Stromal cell of bone marrow (primary cell): Measurements from ENCODE around the gene DLD.
A peak's percentile ranks its signal among the peaks of the same experiment; 100 is the strongest.
"Not testable (repeated sequence)": the region's sequence is repeated elsewhere in the genome, so short reads cannot be mapped to it uniquely, and the experiment has no call there.

Source experiments
- DNase-seq: peaks from one replicate; pipeline ENCODE4 v3.0.0-alpha.2; 2012; ENCODE audit warnings: low read depth

Gene DLD, protein sequence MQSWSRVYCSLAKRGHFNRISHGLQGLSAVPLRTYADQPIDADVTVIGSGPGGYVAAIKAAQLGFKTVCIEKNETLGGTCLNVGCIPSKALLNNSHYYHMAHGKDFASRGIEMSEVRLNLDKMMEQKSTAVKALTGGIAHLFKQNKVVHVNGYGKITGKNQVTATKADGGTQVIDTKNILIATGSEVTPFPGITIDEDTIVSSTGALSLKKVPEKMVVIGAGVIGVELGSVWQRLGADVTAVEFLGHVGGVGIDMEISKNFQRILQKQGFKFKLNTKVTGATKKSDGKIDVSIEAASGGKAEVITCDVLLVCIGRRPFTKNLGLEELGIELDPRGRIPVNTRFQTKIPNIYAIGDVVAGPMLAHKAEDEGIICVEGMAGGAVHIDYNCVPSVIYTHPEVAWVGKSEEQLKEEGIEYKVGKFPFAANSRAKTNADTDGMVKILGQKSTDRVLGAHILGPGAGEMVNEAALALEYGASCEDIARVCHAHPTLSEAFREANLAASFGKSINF

DNA sequence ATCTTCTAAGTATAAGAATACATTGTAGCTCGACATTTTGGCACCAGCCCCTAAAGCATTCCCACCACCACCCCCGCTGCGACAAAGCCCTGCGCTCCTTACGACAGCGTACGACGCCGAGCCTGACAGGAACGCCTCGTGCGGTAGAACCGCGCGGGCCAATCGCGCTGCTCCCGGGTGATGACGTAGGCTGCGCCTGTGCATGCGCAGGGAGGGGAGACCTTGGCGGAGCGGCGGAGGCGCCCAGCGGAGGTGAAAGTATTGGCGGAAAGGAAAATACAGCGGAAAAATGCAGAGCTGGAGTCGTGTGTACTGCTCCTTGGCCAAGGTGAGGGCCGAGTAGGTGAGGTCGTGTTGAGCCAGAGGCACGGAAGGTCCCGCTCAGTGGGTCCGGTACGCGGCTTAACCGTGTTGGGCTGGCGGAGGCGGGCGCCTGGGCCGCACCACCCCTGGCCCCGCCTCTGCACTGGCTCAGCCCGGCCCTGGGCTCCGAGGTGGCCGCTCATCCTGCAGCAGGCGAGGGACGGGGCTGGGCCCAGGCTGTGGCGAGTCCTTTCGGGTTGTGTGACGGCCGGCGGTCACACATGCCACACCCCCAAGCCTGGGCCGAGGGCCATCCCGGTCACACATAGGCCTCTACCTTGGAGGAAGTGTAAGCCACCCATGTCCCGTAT lies at the start of gene DLD:
Gene DLD (plus strand): TSS at position 222 of the 674 bp plus-strand sequence. CDS start 68 bp downstream, at position 290.
- peak; percentile 79 for DNase-seq

DNA sequence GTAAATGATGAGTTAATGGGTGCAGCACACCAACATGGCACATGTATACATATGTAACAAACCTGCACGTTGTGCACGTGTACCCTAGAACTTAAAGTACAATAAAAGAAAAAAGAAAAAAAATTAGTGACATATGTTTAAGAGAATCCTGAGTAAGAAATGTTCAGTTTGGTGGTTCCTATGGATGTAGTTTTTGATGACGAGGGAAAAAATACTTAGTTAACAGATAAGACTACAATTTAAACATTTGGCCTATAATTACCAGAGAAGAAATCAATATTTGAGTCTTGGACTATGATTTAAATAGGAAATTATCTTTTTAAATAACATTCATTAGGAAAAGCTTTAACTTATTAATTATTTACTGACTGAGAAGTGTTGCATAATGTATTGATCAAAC lies 48.8 kb upstream of the DLD start:
- DNase-seq: no peak

DNA sequence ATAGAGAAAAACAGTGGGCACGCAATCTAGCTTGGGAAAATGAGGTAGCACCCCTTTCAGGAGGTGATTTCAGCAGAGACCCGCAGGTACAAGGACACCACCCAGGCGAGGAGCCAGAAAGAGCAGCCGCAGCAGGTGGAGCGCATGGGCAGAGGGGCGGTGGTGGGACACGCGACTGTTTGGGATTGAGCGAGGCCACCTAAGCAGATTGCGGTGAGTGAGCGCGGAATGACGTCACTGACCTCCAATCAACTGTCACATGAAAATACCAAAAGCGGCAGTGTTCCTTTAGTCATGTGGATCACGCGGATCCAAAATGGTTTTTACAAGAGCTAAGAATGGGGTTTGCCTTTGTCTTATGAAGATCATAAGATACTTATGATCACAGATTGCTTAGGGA lies 47.8 kb upstream of the DLD start:
- no peak for DNase-seq

DNA sequence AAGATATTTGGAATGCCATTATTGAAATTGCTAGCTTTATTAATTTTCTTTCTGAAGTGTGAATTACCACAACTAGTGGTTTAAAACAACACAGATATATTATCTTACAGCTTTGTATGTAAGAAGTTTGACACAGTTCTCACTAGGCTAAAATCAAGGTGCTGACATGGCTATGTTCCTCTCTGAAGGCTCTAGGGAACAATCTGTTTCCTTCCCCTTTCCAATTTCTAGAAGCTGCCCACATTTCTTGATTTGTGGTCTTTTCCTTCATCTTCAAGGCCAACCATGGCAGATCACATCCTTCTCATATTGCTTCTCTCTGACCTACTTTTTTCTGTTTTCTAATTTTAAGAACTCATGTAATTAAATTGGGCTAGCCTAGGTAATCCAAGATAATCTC lies 44.7 kb upstream of the DLD start:
- DNase-seq: no peak

DNA sequence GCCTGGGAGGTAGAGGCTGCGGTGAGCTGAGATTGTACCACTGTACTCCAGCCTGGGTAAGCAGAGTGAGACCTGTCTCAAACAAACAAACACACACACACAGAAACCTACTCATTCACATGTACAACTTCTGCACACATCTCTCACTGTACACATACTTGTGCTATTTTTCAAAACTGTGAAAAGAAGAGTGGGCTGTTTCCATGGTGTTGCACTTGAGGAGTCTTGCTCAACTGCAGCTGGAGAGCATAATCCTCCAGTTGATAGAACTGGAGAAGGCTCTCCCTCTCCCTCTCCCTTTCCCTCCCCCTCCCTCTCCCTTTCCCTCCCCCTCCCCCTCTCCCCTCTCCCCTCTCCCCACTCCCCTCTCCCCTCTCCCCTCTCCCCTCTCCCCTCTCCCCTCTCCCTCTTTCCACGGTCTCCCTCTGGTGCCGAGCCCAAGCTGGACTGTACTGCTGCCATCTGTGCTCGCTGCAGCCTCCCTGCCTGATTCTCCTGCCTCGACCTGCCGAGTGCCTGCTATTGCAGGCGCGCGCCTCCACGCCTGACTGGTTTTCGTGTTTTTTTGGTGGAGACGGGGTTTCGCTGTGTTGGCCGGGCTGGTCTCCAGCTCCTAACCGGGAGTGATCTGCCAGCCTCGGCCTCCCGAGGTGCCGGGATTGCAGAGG lies 43.7 kb upstream of the DLD start:
- no peak for DNase-seq

DNA sequence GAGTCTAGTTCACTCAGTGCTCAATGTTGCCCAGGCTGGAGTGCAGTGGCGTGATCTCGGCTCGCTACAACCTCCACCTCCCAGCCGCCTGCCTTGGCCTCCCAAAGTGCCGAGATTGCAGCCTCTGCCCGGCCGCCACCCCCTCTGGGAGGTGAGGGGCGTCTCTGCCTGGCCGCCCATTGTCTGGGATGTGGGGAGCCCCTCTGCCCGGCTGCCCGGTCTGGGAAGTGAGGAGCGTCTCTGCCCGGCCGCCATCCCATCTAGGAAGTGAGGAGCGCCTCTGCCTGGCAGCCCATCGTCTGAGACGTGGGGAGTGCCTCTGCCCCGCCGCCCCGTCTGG lies 43.2 kb upstream of the DLD start:
- not testable (repeated sequence) for DNase-seq

DNA sequence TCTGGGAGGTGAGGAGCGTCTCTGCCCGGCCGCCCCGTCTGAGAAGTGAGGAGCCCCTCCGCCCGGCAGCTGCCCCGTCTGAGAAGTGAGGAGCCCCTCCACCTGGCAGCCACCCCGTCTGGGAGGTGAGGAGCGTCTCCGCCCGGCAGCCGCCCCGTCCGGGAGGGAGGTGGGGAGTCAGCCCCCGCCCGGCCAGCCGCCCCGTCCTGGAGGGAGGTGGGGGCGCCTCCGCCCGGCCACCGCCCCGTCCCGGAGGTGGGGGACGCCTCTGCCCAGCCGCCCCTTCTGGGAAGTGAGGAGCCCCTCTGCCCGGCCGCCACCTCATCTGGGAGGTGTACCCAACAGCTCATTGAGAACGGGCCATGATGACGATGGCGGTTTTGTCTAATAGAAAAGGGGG lies 42.8 kb upstream of the DLD start:
- DNase-seq: not testable (repeated sequence)

DNA sequence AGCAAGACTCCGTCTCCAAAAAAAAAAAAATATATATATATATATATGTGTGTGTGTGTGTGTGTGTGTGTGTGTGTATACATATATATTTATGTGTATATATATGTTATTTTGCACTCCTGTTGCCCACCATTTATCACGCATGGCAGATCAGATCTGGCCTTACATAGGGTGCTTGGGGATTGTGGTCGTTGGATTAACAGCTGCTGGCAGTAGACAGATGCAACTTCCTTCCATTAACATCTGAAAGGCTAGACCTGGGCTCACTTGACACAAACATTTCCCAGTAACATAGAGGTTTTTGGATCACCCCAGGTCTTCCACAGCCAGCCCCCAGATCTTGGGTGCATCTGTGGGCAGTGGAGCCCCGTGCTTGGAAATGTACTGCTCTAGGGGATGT lies 40.8 kb upstream of the DLD start:
- DNase-seq: no peak

DNA sequence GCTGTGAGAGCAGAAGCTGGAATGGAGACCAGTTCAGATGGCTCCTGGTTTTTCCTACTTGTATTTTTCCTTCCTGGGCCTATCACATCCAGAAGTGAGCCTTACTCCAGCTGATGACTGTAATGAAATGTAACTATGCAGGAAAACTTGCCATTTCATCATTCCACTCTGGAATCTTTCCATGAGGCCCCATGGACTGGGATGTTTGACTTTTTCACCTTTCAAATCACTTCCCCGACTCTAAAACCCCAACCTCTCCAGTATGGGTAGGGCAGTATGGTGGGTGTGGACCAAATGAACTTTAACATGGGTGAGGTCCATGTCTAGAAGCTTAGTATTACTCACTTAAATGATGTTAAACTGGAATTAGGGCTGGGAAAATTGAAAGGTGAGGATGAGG lies 40.3 kb upstream of the DLD start:
- DNase-seq: no peak

DNA sequence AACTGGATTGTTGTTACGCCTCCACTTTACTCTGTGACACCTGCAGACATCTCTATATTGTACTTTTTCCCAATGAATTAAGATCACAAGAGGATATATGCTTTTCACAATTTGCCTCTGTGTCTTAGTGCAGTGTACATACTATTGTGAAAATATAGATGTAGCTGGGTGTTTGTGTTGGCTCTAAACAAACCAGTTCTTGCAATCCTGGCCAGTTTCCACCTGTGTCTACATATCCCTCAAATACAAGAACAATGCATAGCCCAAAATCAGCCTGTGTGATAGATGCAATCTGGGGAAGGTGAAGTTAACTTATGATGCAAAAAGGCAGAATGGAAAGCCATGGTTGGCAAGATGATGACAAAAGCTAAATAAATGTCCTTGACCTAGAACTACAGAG lies 36.5 kb upstream of the DLD start:
- no peak for DNase-seq

DNA sequence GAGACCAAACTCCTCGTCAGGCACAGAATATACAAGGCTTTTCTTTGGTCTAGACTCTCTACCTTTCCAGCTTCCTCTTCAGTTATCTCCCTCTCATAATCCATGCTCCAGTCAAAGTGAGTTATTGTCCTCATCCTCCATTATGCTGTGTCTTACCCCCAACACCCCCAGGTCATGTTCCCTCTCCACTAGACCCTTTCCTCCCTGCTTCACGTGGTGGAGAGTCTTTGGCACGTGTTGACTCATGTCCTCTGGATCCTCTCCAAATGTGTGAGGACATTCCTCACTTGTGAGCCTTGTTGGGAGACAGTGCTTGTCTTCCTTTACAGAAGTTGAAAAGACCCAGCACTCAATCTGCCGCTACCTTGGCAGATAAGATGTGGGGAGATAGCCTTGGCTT lies 36.0 kb upstream of the DLD start:
- no peak for DNase-seq

DNA sequence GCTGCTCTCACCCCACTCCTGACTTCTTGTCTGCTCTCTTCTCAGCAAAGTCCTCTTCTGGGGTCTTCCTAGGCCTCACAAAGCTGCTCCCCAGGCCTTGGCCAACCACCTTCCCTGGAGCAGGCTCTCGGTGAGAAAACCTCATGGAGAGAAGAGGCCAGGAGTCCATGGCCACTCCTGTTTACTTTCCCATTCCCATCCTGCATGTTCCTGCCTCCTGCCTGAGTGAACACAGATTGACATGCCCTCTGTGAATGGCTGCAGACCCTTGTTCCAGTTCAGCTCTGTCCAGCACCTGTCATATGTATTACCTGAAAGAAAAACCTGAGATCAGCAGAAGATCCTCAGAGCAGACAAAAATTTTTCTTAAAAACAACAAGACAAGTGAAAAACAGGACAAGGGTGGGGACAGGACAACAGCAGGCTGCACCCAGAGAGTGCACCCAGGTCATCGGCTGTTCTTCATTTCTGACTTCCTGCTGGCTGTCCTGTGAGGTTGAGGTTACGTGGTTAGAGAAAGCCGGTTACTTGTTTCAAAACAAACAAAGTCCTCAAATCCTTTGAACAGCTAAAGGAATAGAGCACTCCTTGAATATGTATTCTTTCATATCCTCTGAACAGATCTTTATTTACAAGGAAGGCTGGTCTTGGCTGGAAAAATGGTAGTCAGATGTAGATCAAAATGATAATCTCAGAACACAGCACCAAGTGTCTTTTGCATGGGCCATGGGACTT lies 34.0 kb upstream of the DLD start:
- no peak for DNase-seq

DNA sequence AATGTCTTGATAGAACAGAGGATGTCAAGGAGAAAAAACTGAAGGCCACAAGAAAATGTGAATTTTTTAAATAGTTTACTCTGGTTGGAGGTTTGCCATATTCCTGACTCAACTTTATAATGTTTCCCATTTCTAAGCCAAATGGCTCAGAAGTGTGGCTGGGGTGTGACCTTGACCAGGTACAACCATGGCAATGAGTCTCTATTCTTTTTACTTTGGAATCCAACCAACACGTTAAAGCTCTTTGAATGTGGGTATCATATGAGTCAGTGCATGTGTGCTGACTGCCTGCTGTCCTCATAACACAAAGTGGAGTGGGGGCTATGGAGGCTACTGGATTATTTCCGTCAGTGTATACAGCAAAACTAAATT lies 33.5 kb upstream of the DLD start:
- DNase-seq: no peak

DNA sequence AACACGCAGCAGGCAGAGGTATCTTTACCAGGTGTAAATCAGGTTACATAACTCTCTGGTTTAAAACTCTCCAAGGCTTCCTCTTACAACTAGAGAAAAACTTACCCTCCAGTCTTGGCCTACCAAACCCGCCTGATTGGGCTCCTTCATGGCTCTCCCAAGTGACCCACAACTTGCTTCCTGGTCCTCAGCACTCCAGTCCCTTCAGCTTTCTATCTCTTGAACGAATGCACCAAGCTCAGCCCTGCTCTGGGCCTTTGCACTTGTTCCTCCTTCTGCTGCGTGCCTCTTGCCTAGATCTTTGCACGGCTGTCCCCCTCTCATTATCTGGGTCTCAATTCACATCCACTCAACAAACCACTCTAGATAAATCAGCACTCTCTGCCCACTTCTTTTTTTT lies 32.7 kb upstream of the DLD start:
- DNase-seq: no peak

DNA sequence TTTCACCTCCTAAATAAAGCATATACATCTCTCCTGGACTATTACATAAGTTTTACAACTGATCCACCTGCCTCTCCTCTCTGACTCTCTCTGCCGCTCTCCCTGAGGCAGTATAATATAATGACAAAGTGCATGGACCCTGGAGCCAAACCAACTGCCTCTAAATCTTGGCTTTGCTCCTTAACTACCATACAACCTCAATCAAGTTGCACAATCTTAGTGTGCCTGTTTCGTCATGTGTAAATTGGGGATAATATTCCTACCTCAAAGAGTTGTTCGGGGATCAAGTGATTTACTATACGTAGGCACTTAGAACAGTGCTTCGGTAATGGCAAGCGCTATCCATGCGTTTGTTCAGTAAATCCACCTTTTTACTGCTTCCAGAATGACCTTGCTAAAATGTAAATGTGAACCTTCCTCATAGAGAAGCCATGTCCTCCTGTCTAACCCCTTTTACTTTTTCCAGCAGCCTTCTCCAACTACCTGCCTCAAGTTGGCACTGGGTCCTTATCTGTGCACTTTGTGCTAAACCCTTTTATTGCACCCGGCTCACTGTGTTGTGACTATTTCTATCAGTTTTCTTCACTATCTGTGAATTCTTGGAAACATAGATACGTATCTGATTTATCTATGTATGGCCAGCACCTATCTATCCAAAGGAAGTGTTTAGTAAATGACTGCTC lies 30.6 kb upstream of the DLD start:
- DNase-seq: no peak

DNA sequence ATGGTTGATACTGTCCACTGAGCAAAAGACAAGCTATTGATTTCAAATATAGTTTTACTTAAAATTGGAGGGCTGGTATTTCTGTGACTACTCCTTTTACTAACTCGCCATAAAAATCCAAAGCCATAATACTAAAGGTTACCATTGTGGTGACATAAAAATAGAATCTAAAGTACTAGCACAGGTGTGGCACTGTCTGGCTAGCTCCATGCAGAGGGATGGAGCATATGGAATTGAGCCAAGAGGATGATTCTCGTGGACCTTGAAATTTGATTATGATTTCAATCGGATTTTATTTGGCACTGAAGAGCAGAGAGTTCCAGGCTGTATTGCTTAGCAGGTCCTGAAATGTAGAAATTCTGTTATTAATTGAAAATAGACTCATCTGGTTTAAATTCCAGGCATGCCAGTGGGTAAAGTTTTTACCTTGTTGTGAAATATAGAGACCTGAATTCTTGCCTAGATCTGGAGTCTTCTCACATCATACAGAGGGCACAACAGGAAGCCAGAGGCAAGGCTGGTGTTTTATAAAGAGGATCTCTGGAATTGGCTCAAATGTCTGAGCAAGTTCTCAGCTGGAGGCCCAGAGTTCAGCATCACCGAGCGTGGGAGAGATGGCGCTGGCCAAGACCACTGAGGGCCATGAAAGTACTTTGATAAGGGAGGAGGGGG lies 29.9 kb upstream of the DLD start:
- no peak for DNase-seq

DNA sequence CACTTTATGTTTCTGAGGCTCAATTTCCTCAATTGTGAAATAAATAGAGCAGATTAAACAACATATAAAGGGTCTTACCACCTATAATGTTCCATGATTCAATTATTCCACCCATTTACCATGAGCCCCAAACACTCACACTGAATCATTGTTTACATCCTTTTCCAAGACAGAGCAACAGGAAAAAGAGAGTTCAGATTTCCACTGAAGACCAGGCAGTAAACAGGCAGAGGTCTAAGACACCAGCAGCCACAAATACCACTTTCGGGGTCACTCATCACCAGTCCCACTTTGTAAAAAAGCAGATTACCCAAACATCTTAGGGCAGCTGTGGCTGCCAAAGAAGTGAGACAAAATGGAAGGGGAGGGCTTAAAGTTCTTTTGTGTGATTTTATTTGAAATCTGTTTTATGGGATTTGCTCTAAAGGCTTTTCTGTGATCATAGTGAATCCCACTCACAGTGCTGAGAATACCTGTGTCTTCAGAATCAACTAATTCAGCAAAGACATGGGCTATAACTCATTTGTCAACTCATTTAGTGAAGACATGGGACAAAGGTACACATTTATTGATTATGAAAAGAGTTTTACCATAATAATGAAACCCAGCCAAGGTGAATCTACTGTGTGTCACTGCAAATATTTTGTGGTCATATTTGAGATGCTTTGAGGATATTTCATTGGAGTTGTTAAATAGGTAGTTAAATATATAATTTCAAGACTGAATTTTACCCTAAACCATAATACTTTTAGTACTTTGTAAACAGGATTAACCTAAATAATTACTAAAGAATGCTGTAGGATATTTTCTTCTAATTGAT lies 24.8 kb upstream of the DLD start:
- no peak for DNase-seq

DNA sequence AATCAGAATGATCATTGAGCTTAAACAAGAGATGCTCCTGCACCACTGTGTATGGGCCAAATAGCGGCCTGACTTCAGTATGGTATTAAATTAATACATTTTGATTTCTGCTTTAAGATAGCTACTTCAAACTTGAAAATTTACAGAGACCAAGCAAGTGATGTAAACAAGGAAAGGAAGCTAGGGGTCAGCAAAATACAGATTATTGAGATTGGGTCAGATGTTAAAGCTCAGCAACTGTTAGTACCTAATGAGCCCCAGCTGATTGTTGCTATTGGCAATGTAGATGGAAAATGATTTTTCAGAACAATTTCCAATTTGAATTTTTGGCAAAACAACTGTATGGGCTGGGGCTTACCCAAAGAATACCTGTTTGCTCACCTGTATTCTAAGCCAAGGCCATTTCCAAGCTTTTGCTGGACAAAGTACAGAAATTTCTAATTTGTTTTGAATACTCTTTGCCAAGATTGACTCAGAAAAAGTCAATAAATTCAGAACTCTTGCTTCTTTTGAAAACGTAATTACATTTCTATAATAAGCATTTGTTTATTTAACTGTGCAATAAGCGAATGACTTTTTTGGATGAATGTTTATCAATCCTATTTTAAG lies 23.0 kb upstream of the DLD start:
- DNase-seq: no peak

DNA sequence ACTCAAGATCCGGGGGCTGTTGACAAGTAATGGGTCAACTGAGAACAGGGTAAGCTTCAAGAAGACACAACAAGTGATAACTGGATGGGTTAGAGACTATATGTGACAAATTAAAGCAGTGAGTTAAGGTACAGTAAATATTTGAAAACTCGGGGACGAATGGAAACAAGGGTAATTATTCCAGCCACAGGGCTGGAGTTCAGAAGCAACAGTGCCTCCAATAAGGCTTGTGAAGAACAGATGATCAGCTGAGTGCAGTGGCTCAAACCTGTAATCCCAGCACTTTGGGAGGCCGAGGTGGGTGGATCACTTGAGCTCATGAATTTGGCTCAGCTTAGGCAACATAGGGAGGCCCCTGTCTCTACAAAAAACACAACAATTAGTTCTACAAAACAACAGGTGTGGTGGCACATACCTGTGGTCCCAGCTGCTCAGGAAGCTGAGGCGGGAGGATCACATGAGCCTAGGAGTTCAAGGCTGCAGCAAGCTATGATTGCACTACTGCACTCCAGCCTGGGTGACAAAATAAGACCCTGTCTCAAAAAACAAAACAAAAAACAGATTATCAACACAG lies 20.5 kb upstream of the DLD start:
- DNase-seq: no peak

DNA sequence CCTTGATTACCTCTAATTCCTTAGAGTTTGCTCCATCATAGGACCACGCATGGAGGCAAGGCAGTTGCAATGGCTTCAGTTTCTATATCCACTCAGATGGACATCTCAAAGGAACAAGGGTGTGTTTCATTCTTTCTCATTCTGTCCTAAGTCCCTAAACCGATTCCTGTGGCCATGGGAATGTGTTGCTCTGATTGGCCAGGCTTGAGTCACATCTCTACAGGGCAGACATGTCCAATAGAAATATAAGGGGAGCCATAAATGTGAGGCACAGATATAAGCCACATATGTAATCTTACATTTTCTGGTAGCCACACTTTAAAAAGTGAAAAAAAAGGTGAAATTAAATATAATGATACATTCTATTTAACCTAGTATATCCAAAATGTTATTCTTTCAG lies 16.9 kb upstream of the DLD start:
- DNase-seq: no peak
